WERI-Rb-1 (cell line): ENCODE data around the gene DPYSL4.

ENCODE experiments used
- DNase-seq: peaks from one replicate; pipeline ENCODE4 v3.0.0-alpha.2; 2020
- H3K27ac ChIP-seq: fragments of 250-450 bp; sonication (Bioruptor Pico); 2 replicates; pipeline ENCODE4 v1.5.1; 2020; ENCODE audit warnings: mild to moderate bottlenecking, moderate library complexity
- H3K27me3 ChIP-seq: fragments of 250-450 bp; sonication (Bioruptor Pico); 2 replicates; pipeline ENCODE4 v1.5.1; 2021; ENCODE audit warnings: mild to moderate bottlenecking, low read depth, moderate library complexity; ENCODE audit not compliant: insufficient read depth, severe bottlenecking
- H3K36me3 ChIP-seq: fragments of 250-450 bp; sonication (Bioruptor Pico); 2 replicates; pipeline ENCODE4 v1.5.1; 2020; ENCODE audit warnings: mild to moderate bottlenecking, moderate library complexity
- H3K4me3 ChIP-seq: 2 replicates; pipeline ENCODE4 v1.5.1; 2011; ENCODE audit warnings: low read depth, mild to moderate bottlenecking, control low read depth, low read length
- H3K9me3 ChIP-seq: fragments of 250-450 bp; sonication (Bioruptor Pico); 2 replicates; pipeline ENCODE4 v1.5.1; 2021; ENCODE audit warnings: mild to moderate bottlenecking, moderate library complexity; ENCODE audit not compliant: severe bottlenecking
- TF ChIP-seq, protein P1 (sequence below): IDR thresholded peaks from 2 replicates; pipeline ENCODE4 v1.5.1; 2011; ENCODE audit warnings: low read depth, mild to moderate bottlenecking, control low read depth, inconsistent platforms, low read length

DPYSL4 gene

DNA sequence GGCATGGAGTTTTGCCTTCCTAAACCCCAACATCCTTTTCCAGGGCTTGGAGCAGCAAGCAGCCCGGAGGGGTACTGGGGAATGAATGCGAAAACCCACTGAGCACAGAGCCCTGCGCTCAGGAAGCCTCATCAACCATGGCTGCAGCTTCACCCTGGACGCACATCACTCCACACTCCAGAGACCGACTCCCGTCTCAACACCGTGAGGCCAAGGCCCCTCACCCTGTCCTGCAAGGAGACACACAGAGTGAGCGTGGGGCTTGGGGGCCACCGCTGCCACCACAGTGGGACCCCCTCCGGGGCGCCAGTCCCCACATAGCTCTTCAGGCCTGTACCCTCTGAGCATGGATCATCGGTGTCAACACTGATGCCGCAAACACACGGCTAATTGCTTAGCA lies 41.9 kb downstream of the DPYSL4 start:
- Histone ChIP-seq H3K36me3 (no peaks in the 10 kb centered on the region), H3K9me3 (no peaks in the 10 kb centered on the region), H3K27ac (no peak overlapping the region), H3K27me3 (no peaks in the 10 kb centered on the region), H3K4me3 (no peak overlapping the region)
- DNase-seq: no peak
- TF ChIP-seq, protein P1, sequence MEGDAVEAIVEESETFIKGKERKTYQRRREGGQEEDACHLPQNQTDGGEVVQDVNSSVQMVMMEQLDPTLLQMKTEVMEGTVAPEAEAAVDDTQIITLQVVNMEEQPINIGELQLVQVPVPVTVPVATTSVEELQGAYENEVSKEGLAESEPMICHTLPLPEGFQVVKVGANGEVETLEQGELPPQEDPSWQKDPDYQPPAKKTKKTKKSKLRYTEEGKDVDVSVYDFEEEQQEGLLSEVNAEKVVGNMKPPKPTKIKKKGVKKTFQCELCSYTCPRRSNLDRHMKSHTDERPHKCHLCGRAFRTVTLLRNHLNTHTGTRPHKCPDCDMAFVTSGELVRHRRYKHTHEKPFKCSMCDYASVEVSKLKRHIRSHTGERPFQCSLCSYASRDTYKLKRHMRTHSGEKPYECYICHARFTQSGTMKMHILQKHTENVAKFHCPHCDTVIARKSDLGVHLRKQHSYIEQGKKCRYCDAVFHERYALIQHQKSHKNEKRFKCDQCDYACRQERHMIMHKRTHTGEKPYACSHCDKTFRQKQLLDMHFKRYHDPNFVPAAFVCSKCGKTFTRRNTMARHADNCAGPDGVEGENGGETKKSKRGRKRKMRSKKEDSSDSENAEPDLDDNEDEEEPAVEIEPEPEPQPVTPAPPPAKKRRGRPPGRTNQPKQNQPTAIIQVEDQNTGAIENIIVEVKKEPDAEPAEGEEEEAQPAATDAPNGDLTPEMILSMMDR: no peak

- H3K9me3 ChIP-seq: no peaks in the 10 kb centered on the region
- H3K27ac ChIP-seq: no peak overlapping the region
- no peaks in the 10 kb centered on the region for H3K36me3 ChIP-seq
- H3K27me3 ChIP-seq: no peaks in the 10 kb centered on the region
- DNase-seq: no peak
- H3K4me3 ChIP-seq: no peak overlapping the region
- TF ChIP-seq, protein P1: no peak
Measured at GRCh38 chr10:132229096-132229495, 42.3 kb downstream of the DPYSL4 start.

GRCh38 chr10:132229834-132230556 lies 43.2 kb downstream of the DPYSL4 start:
- no peak for DNase-seq
- no peak overlapping the region for H3K4me3 ChIP-seq
- TF ChIP-seq, protein P1: no peak

DNA sequence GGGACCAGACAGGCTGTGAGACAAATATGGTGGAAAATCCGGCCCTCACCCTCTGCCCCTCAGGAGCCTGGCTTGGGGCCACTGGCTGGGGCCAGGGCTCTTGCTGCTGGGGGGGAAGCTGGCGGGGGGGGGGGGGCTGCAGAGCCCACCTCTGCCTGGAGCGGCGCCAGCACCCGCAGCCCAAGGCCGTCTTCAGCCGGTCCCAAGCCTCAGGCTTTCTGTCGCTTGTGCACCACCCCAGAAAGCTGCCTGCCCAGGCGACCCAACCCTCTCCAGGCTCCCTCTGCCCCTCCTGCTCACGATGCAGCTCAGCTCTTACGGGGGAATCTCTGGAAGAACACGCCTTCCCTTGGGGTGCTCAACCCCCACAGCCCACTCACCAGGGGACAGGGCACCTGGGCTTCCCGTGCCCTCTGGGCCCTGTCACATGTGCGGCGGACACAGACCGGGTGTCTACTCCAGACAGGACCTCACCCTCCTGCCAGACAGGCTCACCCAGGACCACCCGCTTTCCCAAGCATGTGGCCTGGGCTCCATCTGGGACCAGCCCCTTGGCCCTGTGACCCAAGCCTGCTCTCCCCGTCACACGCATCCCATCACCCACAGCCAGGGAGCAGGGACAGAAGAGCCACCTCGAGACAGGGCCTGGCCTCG lies 43.9 kb downstream of the DPYSL4 start:
- H3K36me3 ChIP-seq: no peaks in the 10 kb centered on the region

More at GRCh38 chr10:132229834-132230556, 43.2 kb downstream of the DPYSL4 start:
- no peaks in the 10 kb centered on the region for H3K27me3 ChIP-seq
- H3K36me3 ChIP-seq: no peaks in the 10 kb centered on the region
- no peak overlapping the region for H3K27ac ChIP-seq
- H3K9me3 ChIP-seq: no peaks in the 10 kb centered on the region

DNA sequence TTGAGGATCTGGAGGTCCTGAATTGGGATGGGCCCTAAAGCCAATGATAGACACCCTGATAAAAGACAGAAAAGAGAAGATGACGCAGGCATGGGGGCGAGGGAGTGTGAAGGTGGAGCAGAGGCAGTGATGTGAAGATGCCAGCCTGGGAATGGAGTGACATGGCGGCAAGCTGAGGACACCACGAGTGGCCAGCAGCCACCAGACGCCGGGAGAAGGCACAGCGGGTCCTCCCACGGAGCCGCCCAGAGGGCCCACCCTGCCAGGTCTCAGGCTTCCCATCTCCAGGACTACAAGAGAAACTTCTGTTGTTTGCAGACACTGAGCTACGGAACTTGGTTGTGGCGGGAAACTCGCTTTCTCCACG lies 44.9 kb downstream of the DPYSL4 start:
- no peak overlapping the region for H3K4me3 ChIP-seq
- H3K27ac ChIP-seq: no peak overlapping the region
- no peak for DNase-seq
- no peaks in the 10 kb centered on the region for H3K9me3 ChIP-seq
- no peaks in the 10 kb centered on the region for H3K27me3 ChIP-seq
- no peaks in the 10 kb centered on the region for H3K36me3 ChIP-seq
- TF ChIP-seq, protein P1: no peak

More for the DNA sequence above, 43.9 kb downstream of the DPYSL4 start:
- Histone ChIP-seq H3K27ac (no peak overlapping the region), H3K4me3 (no peak overlapping the region), H3K9me3 (no peaks in the 10 kb centered on the region), H3K27me3 (no peaks in the 10 kb centered on the region)
- DNase-seq: no peak
- TF ChIP-seq, protein P1: no peak
